ENCODE data around the gene TRMT61A. TPM values are rescaled to one million over a fixed set of nuclear protein-coding genes. Genes with fewer than 3 reads are reported as not detected.

The TRMT61A gene
- total and polyA plus RNA-seq, 2 of the 13 experiments (the other 11 are each of a cell fraction or from before 2014, with no cell fraction given): 6.5 to 13.6 TPM

GRCh38 chr14:103528587-103529382 is at the start of gene TRMT61A (continued):
- no peak for TF ChIP-seq AFF4 (CRISPR knock-in tag; IDR thresholded peaks at IDR 0.05)
- no peak for TF ChIP-seq ETV6 (CRISPR knock-in tag; conservative IDR thresholded peaks at IDR 0.05)
- TF ChIP-seq CREBL2 (CRISPR knock-in tag; IDR thresholded peaks at IDR 0.05; ENCODE audit: borderline replicate concordance): no peak
- TF ChIP-seq NFKBIZ (CRISPR knock-in tag; IDR thresholded peaks at IDR 0.05): no peak
- TF ChIP-seq SMYD3 (CRISPR knock-in tag; IDR thresholded peaks at IDR 0.05): no peak
- no peak for TF ChIP-seq RXRA (CRISPR knock-in tag; IDR thresholded peaks at IDR 0.05)
- no peak for TF ChIP-seq ZNF17 (CRISPR knock-in tag; IDR thresholded peaks at IDR 0.05)
- TF ChIP-seq ZNF276 (CRISPR knock-in tag; IDR thresholded peaks at IDR 0.05; ENCODE audit: low read depth): no peak
- peak; percentile 73 for TF ChIP-seq CREB1 (IDR thresholded peaks at IDR 0.05)
- TF ChIP-seq CREB1 (CRISPR knock-in tag; IDR thresholded peaks at IDR 0.05): peak; percentile 69
- peak; percentile 72 for TF ChIP-seq ELF3 (CRISPR knock-in tag; IDR thresholded peaks at IDR 0.05)
- peak; percentile 51 for TF ChIP-seq PATZ1 (CRISPR knock-in tag; IDR thresholded peaks at IDR 0.05)
- TF ChIP-seq ZNF615 (CRISPR knock-in tag; IDR thresholded peaks at IDR 0.05; ENCODE audit: borderline replicate concordance): no peak
- no peak for TF ChIP-seq ZNF382 (CRISPR knock-in tag; IDR thresholded peaks at IDR 0.05; ENCODE audit: borderline replicate concordance)
- 0 out of 2 replicates have a peak, but pooled peaks have one; percentile 34 for TF ChIP-seq ZMYM2 (CRISPR knock-in tag; IDR thresholded peaks at IDR 0.05)
- TF ChIP-seq ZNF550 (CRISPR knock-in tag; IDR thresholded peaks at IDR 0.05; ENCODE audit: borderline replicate concordance): no peak
- TF ChIP-seq AGO2 (optimal IDR thresholded peaks at IDR 0.05; ENCODE audit: low read depth, low read length): no peak
- TF ChIP-seq RAD51 (IDR thresholded peaks at IDR 0.05; ENCODE audit: borderline replicate concordance): no peak
- TF ChIP-seq THAP8 (CRISPR knock-in tag; IDR thresholded peaks at IDR 0.05; ENCODE audit: borderline replicate concordance): no peak
- TF ChIP-seq NBN (conservative IDR thresholded peaks at IDR 0.05): no peak
- TF ChIP-seq ZNF75D (CRISPR knock-in tag; IDR thresholded peaks at IDR 0.05; ENCODE audit: borderline replicate concordance): no peak
- TF ChIP-seq ZNF274 (CRISPR knock-in tag; IDR thresholded peaks at IDR 0.05): no peak
- no peak for TF ChIP-seq NAIF1 (CRISPR knock-in tag; IDR thresholded peaks at IDR 0.05; ENCODE audit: borderline replicate concordance)
